ENCODE measurements around the gene ATG4C. TPM values are rescaled to one million over a fixed set of nuclear protein-coding genes. Genes with fewer than 3 reads are reported as not detected.

The ATG4C gene
- total RNA-seq, 3 donors from 2014 or later = 9.1 to 17.1 (median 13.8) TPM

GRCh38 chr1:62905872-62906271 lies 121.9 kb downstream of the ATG4C start:
- no peak for TF ChIP-seq POLR2AphosphoS5 (IDR thresholded peaks at IDR 0.05)
- TF ChIP-seq CTCF (IDR thresholded peaks at IDR 0.05) = no peak
- no peak for TF ChIP-seq POLR2A (IDR thresholded peaks at IDR 0.05)
- intact Hi-C loops (cut with DNase I; ENCODE audit: low total_unique reads) = no loop called here
- Histone ChIP-seq H3K9me3 (no peaks in the 10 kb centered on the region), H3K4me3 (no peak overlapping the region), H3K27me3 (no peaks in the 10 kb centered on the region), H3K36me3 (no peaks in the 10 kb centered on the region), H3K27ac (no peak overlapping the region), H3K4me1 (no peaks in the 10 kb centered on the region)
- no peak for DNase-seq (ENCODE audit: low spot score in 2 of 2)

GRCh38 chr1:62906428-62906886 lies 122.5 kb downstream of the ATG4C start:
- no peak overlapping the region for H3K27ac ChIP-seq
- H3K4me1 ChIP-seq = no peaks in the 10 kb centered on the region
- H3K9me3 ChIP-seq = no peaks in the 10 kb centered on the region
- intact Hi-C loops (cut with DNase I; ENCODE audit: low total_unique reads) = no loop called here
- DNase-seq (ENCODE audit: low spot score in 2 of 2) = no peak
- H3K27me3 ChIP-seq = no peaks in the 10 kb centered on the region
- no peaks in the 10 kb centered on the region for H3K36me3 ChIP-seq
- TF ChIP-seq POLR2A (IDR thresholded peaks at IDR 0.05) (no peak), POLR2AphosphoS5 (IDR thresholded peaks at IDR 0.05) (no peak), CTCF (IDR thresholded peaks at IDR 0.05) (no peak)
- H3K4me3 ChIP-seq = no peak overlapping the region

- no peak overlapping the region for H3K4me3 ChIP-seq
- H3K36me3 ChIP-seq = no peaks in the 10 kb centered on the region
- H3K27me3 ChIP-seq = no peaks in the 10 kb centered on the region
- H3K4me1 ChIP-seq = no peaks in the 10 kb centered on the region
- H3K9me3 ChIP-seq = no peaks in the 10 kb centered on the region
- TF ChIP-seq POLR2A (IDR thresholded peaks at IDR 0.05) (no peak), CTCF (IDR thresholded peaks at IDR 0.05) (no peak), POLR2AphosphoS5 (IDR thresholded peaks at IDR 0.05) (no peak)
- DNase-seq (ENCODE audit: low spot score in 2 of 2) = no peak
- H3K27ac ChIP-seq = no peak overlapping the region
- intact Hi-C loops (cut with DNase I; ENCODE audit: low total_unique reads) = no loop called here
Measured at GRCh38 chr1:62908168-62908695, 124.3 kb downstream of the ATG4C start.

- intact Hi-C loops (cut with DNase I; ENCODE audit: low total_unique reads) = no loop called here
- Histone ChIP-seq H3K9me3 (no peaks in the 10 kb centered on the region), H3K36me3 (no peaks in the 10 kb centered on the region), H3K27ac (no peak overlapping the region), H3K4me3 (no peak overlapping the region), H3K27me3 (no peaks in the 10 kb centered on the region), H3K4me1 (no peaks in the 10 kb centered on the region)
- no peak for TF ChIP-seq CTCF (IDR thresholded peaks at IDR 0.05)
- no peak for TF ChIP-seq POLR2AphosphoS5 (IDR thresholded peaks at IDR 0.05)
- TF ChIP-seq POLR2A (IDR thresholded peaks at IDR 0.05) = no peak
- DNase-seq (ENCODE audit: low spot score in 2 of 2) = no peak
Measured at GRCh38 chr1:62912028-62912638, 128.2 kb downstream of the ATG4C start.

Other genes with a start within 250 kb of the ATG4C start
- gene ANGPTL3, start 186.6 kb upstream of the ATG4C start, total RNA-seq = not detected
- gene DOCK7, start 95.7 kb upstream of the ATG4C start, total RNA-seq = 10 to 100 TPM; 35.7 to 60.7 (median 49.2) TPM

Measured in breast epithelium (tissue), 4 donors.